GM18511 (cell line): ENCODE results near the gene MLF2.

Experiments used
- ATAC-seq: cut with Tn5 transposase; IDR thresholded peaks from one replicate; pipeline ENCODE4 v1.9.1; 2021; ENCODE audit warnings: mild to moderate bottlenecking, moderate library complexity; ENCODE audit not compliant: unreplicated experiment

Gene MLF2

GRCh38 chr12:6778574-6779550 is 25.9 kb upstream of the MLF2 start:
- peak; percentile 85 for ATAC-seq

GRCh38 chr12:6778217-6778573 is 25.3 kb upstream of the MLF2 start:
- ATAC-seq: no peak

GRCh38 chr12:6777386-6777785 is 24.4 kb upstream of the MLF2 start:
- no peak for ATAC-seq

- no peak for ATAC-seq
Observed at GRCh38 chr12:6775185-6776174, 22.5 kb upstream of the MLF2 start.

GRCh38 chr12:6774499-6775062 is 21.6 kb upstream of the MLF2 start:
- no peak for ATAC-seq

GRCh38 chr12:6773590-6774351 is 20.8 kb upstream of the MLF2 start:
- ATAC-seq: no peak

- no peak for ATAC-seq
Observed at GRCh38 chr12:6772726-6773589, 20.0 kb upstream of the MLF2 start.

- ATAC-seq: no peak
Observed at GRCh38 chr12:6772331-6772695, 19.4 kb upstream of the MLF2 start, which contains the start of gene LAG3. Gene LAG3 (plus strand): TSS chr12:6772520. CDS start chr12:6772853, 333 bp downstream.

GRCh38 chr12:6771509-6772330 is 18.8 kb upstream of the MLF2 start:
- no peak for ATAC-seq

GRCh38 chr12:6771091-6771495 is 18.2 kb upstream of the MLF2 start:
- ATAC-seq: no peak

- ATAC-seq: no peak
Observed at GRCh38 chr12:6770600-6770999, 17.7 kb upstream of the MLF2 start.

- ATAC-seq: no peak
Observed at GRCh38 chr12:6770094-6770493, 17.2 kb upstream of the MLF2 start.

GRCh38 chr12:6769666-6770065 is 16.7 kb upstream of the MLF2 start:
- ATAC-seq: no peak

- ATAC-seq: no peak
Observed at GRCh38 chr12:6768990-6769389, 16.0 kb upstream of the MLF2 start.

GRCh38 chr12:6768437-6768914 is 15.5 kb upstream of the MLF2 start:
- no peak for ATAC-seq

- ATAC-seq: no peak
Observed at GRCh38 chr12:6767353-6768319, 14.7 kb upstream of the MLF2 start.

- ATAC-seq: peak; percentile 57
Observed at GRCh38 chr12:6766651-6767349, 13.9 kb upstream of the MLF2 start.
